ENCODE results near the gene KLF7. TPM values are rescaled to one million over a fixed set of nuclear protein-coding genes. Genes with fewer than 3 reads are reported as not detected.

KLF7 gene
- total RNA-seq, 1 experiment from 2014 or later, result 32.2 TPM

- Mint-ChIP-seq H3K36me3 (ENCODE audit: insufficient read depth in 1 of 3, low read depth in 3 of 3) (peaks cover 4 to 18% (median 7%) of the 10 kb centered on the region in 3 experiments), H3K27me3 (ENCODE audit: low read depth) (no peaks in the 10 kb centered on the region), H3K4me3 (no peak overlapping the region), H3K4me1 (peaks cover 13 to 14% of the 10 kb centered on the region in 2 experiments), H3K27ac (no peak overlapping the region), H3K9me3 (no peaks in the 10 kb centered on the region; a peak in 1 of 5 replicates)
- no peaks in the 10 kb centered on the region for H4K20me1 ChIP-seq (ENCODE audit: control insufficient read depth, insufficient read depth, insufficient read length)
- H3T11ph ChIP-seq (ENCODE audit: low read length), result no peak overlapping the region
- no peaks in the 10 kb centered on the region; the same call in 1 of the 2 replicates for H3K79me2 ChIP-seq (ENCODE audit: insufficient read depth, low read length)
- H3K23me2 ChIP-seq (ENCODE audit: insufficient read length, low read depth, low read length, poor library complexity, severe bottlenecking), result no peaks in the 10 kb centered on the region
- no peaks in the 10 kb centered on the region for H3K9me3 ChIP-seq (ENCODE audit: control insufficient read depth, low read depth, low read length)
- no peak overlapping the region for H3K14ac ChIP-seq (ENCODE audit: insufficient read depth, low read length)
- H2AK5ac ChIP-seq (ENCODE audit: insufficient read length, low read length), result no peak overlapping the region
- no peak overlapping the region for H2BK120ac ChIP-seq (ENCODE audit: low read depth, low read length, poor library complexity, severe bottlenecking)
- no peak overlapping the region for H2AFZ ChIP-seq (ENCODE audit: low read length)
- H3K4me1 ChIP-seq (ENCODE audit: insufficient read depth, low read length), result peaks cover 3% of the 10 kb centered on the region; the same call in 1 of the 2 replicates
- no peak overlapping the region for H3K4me2 ChIP-seq (ENCODE audit: insufficient read depth, insufficient read length, low read length)
- no peak overlapping the region for H3K18ac ChIP-seq (ENCODE audit: insufficient read length, low read depth, low read length)
- no peak overlapping the region for H2BK5ac ChIP-seq (ENCODE audit: insufficient read length, low read length)
- no peak overlapping the region for H4K5ac ChIP-seq (ENCODE audit: insufficient read length, low read depth, low read length)
- no peak overlapping the region for H4K8ac ChIP-seq (replicated peaks; ENCODE audit: insufficient read length, low read depth, low read length)
- no peaks in the 10 kb centered on the region for H3K27me3 ChIP-seq (ENCODE audit: insufficient read depth, low read length)
- no peak overlapping the region for H3K27ac ChIP-seq (ENCODE audit: insufficient read length, low read depth, low read length)
- H3K23ac ChIP-seq (ENCODE audit: insufficient read length, low read depth, low read length), result no peak overlapping the region
- TF ChIP-seq, protein P1, sequence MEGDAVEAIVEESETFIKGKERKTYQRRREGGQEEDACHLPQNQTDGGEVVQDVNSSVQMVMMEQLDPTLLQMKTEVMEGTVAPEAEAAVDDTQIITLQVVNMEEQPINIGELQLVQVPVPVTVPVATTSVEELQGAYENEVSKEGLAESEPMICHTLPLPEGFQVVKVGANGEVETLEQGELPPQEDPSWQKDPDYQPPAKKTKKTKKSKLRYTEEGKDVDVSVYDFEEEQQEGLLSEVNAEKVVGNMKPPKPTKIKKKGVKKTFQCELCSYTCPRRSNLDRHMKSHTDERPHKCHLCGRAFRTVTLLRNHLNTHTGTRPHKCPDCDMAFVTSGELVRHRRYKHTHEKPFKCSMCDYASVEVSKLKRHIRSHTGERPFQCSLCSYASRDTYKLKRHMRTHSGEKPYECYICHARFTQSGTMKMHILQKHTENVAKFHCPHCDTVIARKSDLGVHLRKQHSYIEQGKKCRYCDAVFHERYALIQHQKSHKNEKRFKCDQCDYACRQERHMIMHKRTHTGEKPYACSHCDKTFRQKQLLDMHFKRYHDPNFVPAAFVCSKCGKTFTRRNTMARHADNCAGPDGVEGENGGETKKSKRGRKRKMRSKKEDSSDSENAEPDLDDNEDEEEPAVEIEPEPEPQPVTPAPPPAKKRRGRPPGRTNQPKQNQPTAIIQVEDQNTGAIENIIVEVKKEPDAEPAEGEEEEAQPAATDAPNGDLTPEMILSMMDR (conservative IDR thresholded peaks at IDR 0.05), result no peak
- H2BK20ac ChIP-seq (ENCODE audit: low read depth, low read length, poor library complexity, severe bottlenecking), result no peak overlapping the region
- H3K9ac ChIP-seq (ENCODE audit: extremely low read depth, insufficient read length, low read length), result no peak overlapping the region
- no peak for DNase-seq
- WGBS (ENCODE audit: extremely low coverage, insufficient read length, low lambda C conversion rate), result no CpG with 5 or more reads among the region's 1 CpG
- no peaks in the 10 kb centered on the region for H3K79me1 ChIP-seq (ENCODE audit: insufficient read depth, low read depth, low read length, poor library complexity, severe bottlenecking)
- H3K56ac ChIP-seq (ENCODE audit: insufficient read length, low read depth, low read length), result no peak overlapping the region
- no peak overlapping the region for H2BK15ac ChIP-seq (ENCODE audit: low read depth, low read length)
- H3K4ac ChIP-seq (ENCODE audit: low read depth, low read length), result no peak overlapping the region
- no peak overlapping the region for H2BK12ac ChIP-seq (ENCODE audit: insufficient read length, low read depth, low read length)
- H4K91ac ChIP-seq (ENCODE audit: insufficient read length, low read depth, low read length), result no peak overlapping the region
Observed at GRCh38 chr2:207101984-207102383, 63.8 kb downstream of the KLF7 start.
